Measurements from ENCODE around the gene CFAP46.
"Not testable (repeated sequence)": the region's sequence is repeated elsewhere in the genome, so short reads cannot be mapped to it uniquely, and the experiment has no call there.

Gene CFAP46

GRCh38 chr10:132802694-132803320 is 139.6 kb downstream of the CFAP46 start:
- no peak for DNase-seq

DNA sequence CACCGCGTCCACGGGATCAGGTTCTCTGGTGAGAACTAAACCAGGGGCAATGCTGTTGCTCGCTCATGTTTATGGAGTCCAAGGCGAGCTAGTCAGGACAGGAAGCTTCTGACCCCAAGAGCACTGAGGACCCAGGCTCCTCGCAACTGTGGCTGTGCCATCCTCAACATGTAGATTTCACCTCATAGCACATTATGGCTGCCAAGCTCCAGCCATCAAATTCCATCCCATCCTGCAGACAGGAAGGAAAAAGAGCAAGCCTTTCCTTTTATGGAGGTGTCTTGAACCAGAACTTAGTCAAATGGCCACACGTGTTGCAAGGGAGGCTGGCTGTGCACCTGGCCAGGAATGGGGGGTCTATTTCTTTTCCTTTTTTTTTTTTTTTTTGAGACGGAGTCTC is 140.3 kb downstream of the CFAP46 start:
- DNase-seq: no peak

- DNase-seq: no peak
Measured at GRCh38 chr10:132799865-132800264, 142.5 kb downstream of the CFAP46 start.

DNA sequence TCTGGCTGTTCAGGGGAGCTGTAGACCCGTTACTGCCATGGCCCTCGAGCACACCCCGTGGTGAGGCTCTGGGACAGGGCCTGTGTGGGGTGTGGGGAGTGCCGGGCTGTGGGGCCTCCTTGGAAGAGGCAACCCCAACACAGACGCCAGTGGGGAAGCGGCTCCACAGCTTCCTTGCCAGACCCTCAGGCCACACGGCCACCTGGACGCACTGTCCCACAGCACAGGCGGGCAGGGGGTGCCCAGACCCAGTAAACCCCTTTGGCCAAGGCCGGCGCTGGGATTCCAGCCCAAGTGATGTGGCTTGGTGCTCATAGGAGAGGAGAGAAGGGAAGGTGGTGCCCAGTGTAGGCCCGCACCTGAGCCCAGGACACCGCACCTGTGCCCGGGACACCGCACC is 143.5 kb downstream of the CFAP46 start:
- no peak for DNase-seq

- DNase-seq: no peak
Measured at GRCh38 chr10:132798403-132798802, 144.0 kb downstream of the CFAP46 start.

DNA sequence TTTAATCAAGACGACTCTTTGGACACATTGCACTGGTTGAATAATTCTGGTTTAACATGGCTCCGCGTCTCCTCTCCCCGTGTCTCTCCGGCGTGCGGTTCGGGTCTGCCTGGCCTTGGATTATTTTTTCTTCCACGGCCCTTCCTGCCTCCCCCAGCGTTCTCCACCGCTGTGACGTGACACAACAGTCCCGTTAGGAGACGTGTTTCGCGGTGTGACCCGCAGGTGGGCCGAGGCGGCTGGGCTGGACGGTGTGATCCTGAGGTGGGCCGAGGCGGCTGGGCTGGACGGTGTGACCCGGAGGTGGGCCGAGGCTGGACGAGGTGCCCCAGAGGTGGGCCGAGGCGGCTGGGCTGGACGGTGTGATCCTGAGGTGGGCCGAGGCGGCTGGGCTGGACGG is 144.4 kb downstream of the CFAP46 start:
- DNase-seq: not testable (repeated sequence)

DNA sequence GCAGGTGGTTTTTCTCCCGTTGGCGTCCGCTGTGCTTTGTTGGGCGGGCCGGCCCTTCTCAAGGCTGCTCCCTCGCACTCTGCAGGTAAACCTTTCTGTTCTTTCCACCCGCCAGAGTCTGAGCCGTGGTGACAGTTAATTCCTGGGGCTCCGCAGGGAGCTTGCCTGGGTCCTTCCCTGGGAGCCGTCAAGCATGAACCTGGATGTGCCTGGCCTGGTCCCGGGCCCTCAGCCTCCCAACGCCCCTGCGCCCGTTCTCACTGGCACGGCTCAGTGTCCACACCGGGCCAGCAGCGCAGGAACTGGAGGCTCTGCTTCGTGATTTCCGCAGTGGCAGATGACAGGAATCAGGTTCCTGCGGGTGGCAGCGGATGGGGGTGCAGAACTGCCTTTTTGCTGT is 145.5 kb downstream of the CFAP46 start:
- no peak for DNase-seq

GRCh38 chr10:132793871-132794849 is 148.2 kb downstream of the CFAP46 start:
- DNase-seq: no peak

GRCh38 chr10:132793213-132793612 is 149.2 kb downstream of the CFAP46 start:
- DNase-seq: no peak

DNA sequence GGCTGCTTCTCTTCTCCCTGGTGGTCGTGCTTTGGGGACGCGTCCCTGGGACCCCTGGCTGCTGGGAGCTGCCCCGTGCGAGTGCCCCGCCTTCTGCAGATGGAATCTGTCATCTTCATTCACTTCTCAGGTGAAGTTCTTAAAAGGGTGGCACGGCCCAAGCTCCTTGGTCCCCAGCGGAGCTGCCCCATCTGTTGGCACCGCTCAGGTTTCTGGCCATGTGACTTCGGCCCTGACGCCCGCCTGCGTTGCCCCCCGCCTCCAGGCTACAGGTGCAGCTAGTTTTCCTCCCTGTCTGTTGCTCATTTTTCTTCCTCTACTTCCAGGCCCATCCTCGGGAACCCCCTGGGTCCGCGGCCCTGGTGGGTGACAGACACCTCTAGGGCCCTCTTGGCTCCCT is 149.6 kb downstream of the CFAP46 start:
- no peak for DNase-seq

- not testable (repeated sequence) for DNase-seq
Measured at GRCh38 chr10:132792099-132792498, 150.3 kb downstream of the CFAP46 start.

GRCh38 chr10:132790934-132791829 is 151.2 kb downstream of the CFAP46 start:
- DNase-seq: no peak

DNA sequence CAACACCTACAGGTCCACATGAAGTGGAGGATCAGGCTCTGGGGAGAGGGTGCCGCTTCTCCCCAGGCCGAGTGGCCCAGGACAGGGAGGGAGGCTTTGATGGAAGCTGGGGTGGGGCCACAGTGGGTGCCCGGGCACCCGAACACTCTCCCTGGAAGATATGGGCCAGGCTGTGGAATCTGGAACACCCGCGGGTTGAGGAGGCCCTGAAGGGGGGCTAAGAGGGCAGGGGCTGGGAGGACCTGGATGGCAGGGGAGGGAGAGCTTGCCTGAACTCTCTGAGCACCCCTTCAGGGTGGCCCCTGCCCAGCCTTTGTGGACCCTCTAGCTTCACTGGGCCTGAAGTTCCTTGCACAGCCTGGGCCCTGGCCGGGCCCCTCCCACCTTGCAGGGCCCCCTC is 151.9 kb downstream of the CFAP46 start:
- DNase-seq: no peak

GRCh38 chr10:132789659-132790148 is 152.7 kb downstream of the CFAP46 start:
- no peak for DNase-seq

DNA sequence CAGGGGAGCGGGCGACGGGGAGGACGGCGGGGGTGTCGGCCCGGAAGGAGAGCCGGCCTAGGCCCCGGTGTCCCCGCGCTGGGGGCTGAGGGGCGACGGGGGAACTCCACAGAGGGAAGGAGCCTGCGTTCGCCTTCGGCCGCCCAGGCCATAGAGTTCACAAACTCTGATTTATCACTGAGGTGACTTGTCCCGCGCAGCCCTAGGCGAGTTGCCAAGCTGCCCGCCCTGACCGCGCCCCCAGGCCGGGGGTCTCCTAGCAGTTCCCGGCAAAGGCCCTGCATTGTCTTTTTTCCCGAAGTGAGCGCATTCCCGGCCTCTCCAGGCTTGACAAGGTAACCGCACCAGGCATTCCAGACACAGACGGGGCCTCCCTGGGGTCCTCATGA is 153.5 kb downstream of the CFAP46 start:
- no peak for DNase-seq

GRCh38 chr10:132788180-132788830 is 154.1 kb downstream of the CFAP46 start:
- no peak for DNase-seq

DNA sequence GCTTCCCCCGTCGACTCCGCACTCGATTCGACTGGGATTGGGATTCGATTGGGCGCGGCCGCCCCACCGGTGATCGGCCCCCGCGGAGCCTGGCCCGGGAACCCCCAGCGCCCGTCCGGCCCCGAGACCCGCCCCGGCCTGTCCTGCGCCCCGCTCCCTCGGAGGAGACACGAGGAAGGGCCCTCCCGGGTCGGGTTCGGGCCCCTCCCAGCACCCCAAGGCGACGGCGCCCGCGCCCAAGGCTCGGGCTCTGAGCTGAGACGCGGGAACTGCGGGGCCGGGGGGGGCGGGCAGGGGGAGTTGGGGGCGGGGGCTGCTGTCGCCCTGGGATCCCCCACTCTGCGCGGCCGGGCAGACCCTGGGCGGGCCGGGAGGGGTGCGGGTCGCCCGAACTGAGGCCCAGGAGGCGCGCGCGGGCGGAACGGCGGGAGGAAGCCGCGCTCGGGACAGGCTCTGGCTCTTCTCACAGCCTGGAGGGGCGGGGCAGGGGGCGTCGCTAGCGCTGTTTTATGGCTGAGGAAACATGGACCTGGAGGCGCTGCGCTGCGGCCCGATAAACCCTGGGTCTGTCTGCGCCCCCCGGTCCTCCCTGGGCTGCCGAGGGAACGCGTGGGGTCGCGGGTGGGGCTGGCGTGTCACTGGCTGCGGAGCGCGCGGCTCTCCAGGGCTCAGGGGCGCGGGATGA is 154.7 kb downstream of the CFAP46 start:
- no peak for DNase-seq

DNA sequence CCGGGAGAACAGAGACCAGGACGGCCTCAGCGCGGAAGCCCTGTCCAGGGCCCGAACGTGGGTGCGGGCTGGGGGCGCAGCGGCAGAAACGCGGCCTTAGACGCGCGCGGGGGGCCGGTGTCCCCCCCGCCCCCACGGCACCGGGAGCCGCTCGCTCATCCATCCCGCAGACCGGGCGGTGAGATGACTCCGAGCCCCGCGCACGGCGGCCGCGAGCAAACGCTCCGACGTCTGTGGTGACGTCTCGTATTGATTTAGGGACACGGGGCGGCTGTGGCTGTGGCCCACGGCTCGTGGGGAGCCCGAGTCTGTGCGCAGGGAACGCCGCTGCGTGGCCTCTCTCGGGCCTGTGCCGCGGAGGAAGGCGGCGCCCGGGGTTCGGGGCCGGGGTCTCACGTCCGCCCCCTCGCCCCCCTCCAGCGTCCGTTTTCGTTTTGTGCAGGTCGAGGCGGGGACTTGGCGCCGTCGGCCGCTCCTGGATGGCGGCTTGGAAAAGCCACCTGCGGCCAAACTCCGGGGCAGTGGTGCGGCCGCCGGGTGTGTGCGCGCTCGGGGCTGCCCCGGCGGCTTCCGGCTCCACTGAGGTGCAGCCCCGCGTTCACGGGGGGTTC is 155.4 kb downstream of the CFAP46 start:
- DNase-seq: no peak

GRCh38 chr10:132786476-132786883 is 155.9 kb downstream of the CFAP46 start:
- no peak for DNase-seq

DNA sequence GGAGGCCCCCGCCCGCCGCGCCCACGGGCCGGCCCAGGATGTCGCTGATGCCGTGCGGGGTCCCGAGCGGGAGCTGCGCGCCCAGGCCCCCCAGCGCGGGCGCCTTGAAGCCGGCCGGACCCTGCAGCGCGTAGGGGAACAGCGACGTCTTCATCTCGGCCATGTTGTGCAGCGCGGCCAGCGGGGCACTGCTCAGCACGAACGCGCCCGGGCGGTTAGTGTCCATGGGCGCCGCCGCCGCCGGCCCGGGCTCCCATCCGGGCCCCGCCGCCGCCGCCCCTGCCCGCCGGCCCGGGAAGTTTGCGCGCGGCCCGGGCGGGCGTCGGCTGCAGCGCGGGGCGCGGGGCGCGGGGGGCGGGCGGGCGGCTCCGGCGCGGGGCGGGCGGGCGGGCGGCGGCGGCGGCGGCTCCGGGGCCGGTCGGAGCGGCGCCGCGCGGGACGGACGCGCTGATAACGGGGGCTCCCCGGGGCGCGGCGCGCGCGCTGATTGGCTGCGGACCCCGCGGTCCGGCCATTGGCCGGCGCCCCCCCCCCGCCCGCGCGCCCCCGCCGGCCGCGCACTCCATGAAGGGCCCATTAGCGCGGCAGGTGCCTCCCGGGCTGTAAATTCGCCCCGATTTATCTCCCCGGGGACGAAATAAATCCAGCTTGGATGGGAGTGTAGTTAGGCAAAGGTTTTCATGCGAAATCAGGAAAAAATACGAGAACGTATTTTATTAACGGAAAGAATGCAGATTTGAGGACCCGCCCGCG is 156.5 kb downstream of the CFAP46 start, which contains the start of gene NKX6-2:
NKX6-2 (minus strand) TSS at position 425 of the 753 bp plus-strand sequence; CDS start at position 226, 199 bp downstream.
- DNase-seq: no peak
